Activated naive CD8-positive, alpha-beta T cell treated with anti-CD3 and anti-CD28 coated beads, Interleukin-2, amount 50 U/mL, for 16 hours (primary cell): ENCODE data around the gene STARD13.
"Not testable (repeated sequence)": the region's sequence is repeated elsewhere in the genome, so short reads cannot be mapped to it uniquely, and the experiment has no call there.

Experiments
- DNase-seq: peaks from one replicate; pipeline ENCODE4 v3.0.0-alpha.2; 2020; ENCODE audit warnings: low read depth, low spot score

STARD13 gene

GRCh38 chr13:33257841-33258807 is 27.4 kb downstream of the STARD13 start:
- no peak for DNase-seq

GRCh38 chr13:33256148-33256840 is 29.3 kb downstream of the STARD13 start:
- no peak for DNase-seq

GRCh38 chr13:33252135-33252534 is 33.4 kb downstream of the STARD13 start:
- no peak for DNase-seq

- no peak for DNase-seq
Observed at GRCh38 chr13:33251131-33251661, 34.4 kb downstream of the STARD13 start.

GRCh38 chr13:33250609-33251008 is 34.9 kb downstream of the STARD13 start:
- DNase-seq: no peak

GRCh38 chr13:33249894-33250293 is 35.7 kb downstream of the STARD13 start:
- DNase-seq: no peak

GRCh38 chr13:33249066-33249465 is 36.5 kb downstream of the STARD13 start:
- no peak for DNase-seq

- no peak for DNase-seq
Observed at GRCh38 chr13:33245505-33246158, 39.9 kb downstream of the STARD13 start.

GRCh38 chr13:33244907-33245287 is 40.7 kb downstream of the STARD13 start:
- DNase-seq: no peak

- DNase-seq: no peak
Observed at GRCh38 chr13:33244210-33244906, 41.2 kb downstream of the STARD13 start.

GRCh38 chr13:33242984-33243617 is 42.5 kb downstream of the STARD13 start:
- DNase-seq: no peak

GRCh38 chr13:33242372-33242771 is 43.2 kb downstream of the STARD13 start:
- DNase-seq: not testable (repeated sequence)

GRCh38 chr13:33236021-33236420 is 49.5 kb downstream of the STARD13 start:
- DNase-seq: no peak

- DNase-seq: no peak
Observed at GRCh38 chr13:33235564-33235963, 50.0 kb downstream of the STARD13 start.

- DNase-seq: no peak
Observed at GRCh38 chr13:33235078-33235477, 50.5 kb downstream of the STARD13 start.

GRCh38 chr13:33233547-33233946 is 52.0 kb downstream of the STARD13 start:
- no peak for DNase-seq

- DNase-seq: no peak
Observed at GRCh38 chr13:33232883-33233282, 52.7 kb downstream of the STARD13 start.

GRCh38 chr13:33231339-33231738 is 54.2 kb downstream of the STARD13 start:
- no peak for DNase-seq

- no peak for DNase-seq
Observed at GRCh38 chr13:33230178-33230881, 55.2 kb downstream of the STARD13 start.
